HG02798 (cell line): Measurements from ENCODE around the gene RLN3.
"Not testable (repeated sequence)": the region's sequence is repeated elsewhere in the genome, so short reads cannot be mapped to it uniquely, and the experiment has no call there.

Experiments used
- ATAC-seq: cut with Tn5 transposase; IDR thresholded peaks from one replicate; pipeline ENCODE4 v1.9.1; 2021; ENCODE audit warnings: mild to moderate bottlenecking; ENCODE audit not compliant: unreplicated experiment, poor library complexity

The RLN3 gene

GRCh38 chr19:14015524-14016035, 12.4 kb upstream of the RLN3 start:
- peak; percentile 90 for ATAC-seq

- no peak for ATAC-seq
Observed at GRCh38 chr19:14019100-14019499, 8.8 kb upstream of the RLN3 start.

GRCh38 chr19:14019739-14020138, 8.2 kb upstream of the RLN3 start:
- ATAC-seq: not testable (repeated sequence)

GRCh38 chr19:14021474-14021873, 6.5 kb upstream of the RLN3 start:
- no peak for ATAC-seq

- no peak for ATAC-seq
Observed at GRCh38 chr19:14022469-14022868, 5.5 kb upstream of the RLN3 start.

GRCh38 chr19:14023404-14024235, 4.3 kb upstream of the RLN3 start:
- no peak for ATAC-seq

GRCh38 chr19:14026652-14027192, 1.2 kb upstream of the RLN3 start:
- not testable (repeated sequence) for ATAC-seq

- ATAC-seq: no peak
Observed at GRCh38 chr19:14028901-14029300, 953 bp downstream of the RLN3 start.

- no peak for ATAC-seq
Observed at GRCh38 chr19:14030997-14031718, 3.2 kb downstream of the RLN3 start.

- ATAC-seq: peak; percentile 61
Observed at GRCh38 chr19:14031719-14032480, 4.0 kb downstream of the RLN3 start, which contains the start of gene IL27RA. Gene IL27RA (plus strand): TSS chr19:14031762. CDS start chr19:14031873, 111 bp downstream.

- ATAC-seq: no peak
Observed at GRCh38 chr19:14033946-14034345, 6.0 kb downstream of the RLN3 start.

- ATAC-seq: not testable (repeated sequence)
Observed at GRCh38 chr19:14035159-14035558, 7.2 kb downstream of the RLN3 start.

- ATAC-seq: no peak
Observed at GRCh38 chr19:14035706-14036105, 7.8 kb downstream of the RLN3 start.

- ATAC-seq: no peak
Observed at GRCh38 chr19:14039181-14039580, 11.2 kb downstream of the RLN3 start.

GRCh38 chr19:14042659-14043608, 15.0 kb downstream of the RLN3 start:
- not testable (repeated sequence) for ATAC-seq

- not testable (repeated sequence) for ATAC-seq
Observed at GRCh38 chr19:14047866-14048265, 19.9 kb downstream of the RLN3 start.

GRCh38 chr19:14048443-14049153, 20.6 kb downstream of the RLN3 start:
- no peak for ATAC-seq

GRCh38 chr19:14050512-14050911, 22.6 kb downstream of the RLN3 start:
- ATAC-seq: no peak
